Common myeloid progenitor, CD34-positive (primary cell): ENCODE results near the gene TBC1D8B.
"Not testable (repeated sequence)": the region's sequence is repeated elsewhere in the genome, so short reads cannot be mapped to it uniquely, and the experiment has no call there.

Experiments used
- CTCF ChIA-PET: fragments of 350-600 bp; sonication (Branson Sonifier 250); formaldehyde crosslinking; loops from one replicate; lab custom pipeline; 2021; ENCODE audit warnings: antibody characterized with exemption; lab: Charles Lee
- POLR2A ChIA-PET: fragments of 350-600 bp; sonication (Branson Sonifier 250); formaldehyde crosslinking; loops from one replicate; lab custom pipeline; 2021; ENCODE audit warnings: antibody characterized with exemption; lab: Charles Lee
- DNase-seq, 3 donors: peaks; one replicate each; pipeline versions ENCODE4 v3.0.0 to v3.0.0-alpha.2; 2013
- H3K27ac ChIP-seq, 2 experiments: 1 replicate in 1 of 2; 2 replicates in 1 of 2; pipeline ENCODE4 v1.7.0; 2013; ENCODE audit warnings: inconsistent platforms in 2 of 2, low read length in 2 of 2, mild to moderate bottlenecking in 2 of 2, low read depth in 1 of 2, moderate library complexity in 1 of 2; ENCODE audit not compliant: severe bottlenecking in 2 of 2, insufficient read depth in 1 of 2, poor library complexity in 1 of 2
- H3K27me3 ChIP-seq, 5 experiments: replicated peaks in 2 of 5; 1 replicate in 3 of 5; 2 replicates in 2 of 5; pipeline versions ENCODE4 v1.6.1 to v1.7.0; 2013; ENCODE audit warnings: low read length in 4 of 5, mild to moderate bottlenecking in 2 of 5, moderate library complexity in 2 of 5, inconsistent platforms in 1 of 5; ENCODE audit not compliant: insufficient read depth in 5 of 5, control insufficient read depth in 4 of 5
- H3K36me3 ChIP-seq, 4 experiments: 1 replicate in 2 of 4; 2 replicates in 2 of 4; pipeline versions ENCODE4 v1.6.1 to v1.7.0; 2013; ENCODE audit warnings: low read length in 3 of 4, control low read depth in 1 of 4, mild to moderate bottlenecking in 1 of 4; ENCODE audit not compliant: control insufficient read depth in 4 of 4, insufficient read depth in 4 of 4
- H3K4me1 ChIP-seq, 4 experiments: 1 replicate in 3 of 4; 2 replicates in 1 of 4; pipeline versions ENCODE4 v1.6.1 to v1.7.1; 2013; ENCODE audit warnings: low read length in 3 of 4, mild to moderate bottlenecking in 3 of 4, control low read depth in 1 of 4, inconsistent platforms in 1 of 4, moderate library complexity in 1 of 4; ENCODE audit not compliant: control insufficient read depth in 4 of 4, insufficient read depth in 4 of 4; ENCODE audit errors: control extremely low read depth in 1 of 4
- H3K4me3 ChIP-seq, 7 experiments: 1 replicate in 4 of 7; 2 replicates in 3 of 7; pipeline versions ENCODE4 v1.5.1 to v1.7.0; 2013; ENCODE audit warnings: mild to moderate bottlenecking in 7 of 7, low read length in 6 of 7, moderate library complexity in 6 of 7, inconsistent platforms in 2 of 7, low read depth in 2 of 7, control low read depth in 1 of 7; ENCODE audit not compliant: insufficient read depth in 4 of 7, control insufficient read depth in 1 of 7; ENCODE audit errors: extremely low read depth in 1 of 7
- H3K9me3 ChIP-seq, 5 experiments: 1 replicate in 4 of 5; 2 replicates in 1 of 5; pipeline versions ENCODE4 v1.6.1 to v1.7.1; 2013; ENCODE audit warnings: low read length in 4 of 5, mild to moderate bottlenecking in 2 of 5, inconsistent platforms in 1 of 5, low read depth in 1 of 5, moderate library complexity in 1 of 5; ENCODE audit not compliant: control insufficient read depth in 4 of 5, insufficient read depth in 2 of 5; ENCODE audit errors: control extremely low read depth in 1 of 5
- WGBS: methylation state at CpG from one replicate; pipeline ENCODE4 v1.1.5; 2013; ENCODE audit not compliant: insufficient coverage; 5-methylcytosine and 5-hydroxymethylcytosine counted together

TBC1D8B gene

DNA sequence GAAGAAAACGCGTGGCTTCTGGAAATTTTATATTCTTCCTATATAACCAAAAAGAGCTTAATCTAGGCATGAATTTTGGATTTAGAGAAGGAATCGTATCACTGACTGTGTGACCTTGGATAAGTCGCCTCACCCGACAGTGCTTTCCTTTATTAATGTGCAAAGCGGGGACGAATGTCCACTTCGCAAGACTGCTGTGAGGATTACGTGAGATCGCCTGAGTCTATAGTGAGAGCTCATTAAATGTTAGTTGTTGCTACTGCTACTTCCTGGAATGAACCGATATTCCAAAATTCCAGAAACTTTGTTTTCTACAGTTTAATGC lies 448 bp upstream of the TBC1D8B start:
- Histone ChIP-seq H3K36me3 (no peaks in the 10 kb centered on the region), H3K4me1 (peaks cover 0 to 7% (median 3%) of the 10 kb centered on the region in 4 experiments), H3K27me3 (peaks cover 0 to 17% (median 2%) of the 10 kb centered on the region in 5 experiments), H3K4me3 (peak overlapping the region in 6 of 7 experiments; percentile 73 to 83 (median 76)), H3K9me3 (no peaks in the 10 kb centered on the region), H3K27ac (no peak overlapping the region)
- DNase-seq, result peak in 1 of 3 donors; percentile 13
- WGBS, result 29% methylated on average over 6 of the region's 11 CpGs
- ChIA-PET POLR2A (no interaction called here), CTCF (no interaction called here)

DNA sequence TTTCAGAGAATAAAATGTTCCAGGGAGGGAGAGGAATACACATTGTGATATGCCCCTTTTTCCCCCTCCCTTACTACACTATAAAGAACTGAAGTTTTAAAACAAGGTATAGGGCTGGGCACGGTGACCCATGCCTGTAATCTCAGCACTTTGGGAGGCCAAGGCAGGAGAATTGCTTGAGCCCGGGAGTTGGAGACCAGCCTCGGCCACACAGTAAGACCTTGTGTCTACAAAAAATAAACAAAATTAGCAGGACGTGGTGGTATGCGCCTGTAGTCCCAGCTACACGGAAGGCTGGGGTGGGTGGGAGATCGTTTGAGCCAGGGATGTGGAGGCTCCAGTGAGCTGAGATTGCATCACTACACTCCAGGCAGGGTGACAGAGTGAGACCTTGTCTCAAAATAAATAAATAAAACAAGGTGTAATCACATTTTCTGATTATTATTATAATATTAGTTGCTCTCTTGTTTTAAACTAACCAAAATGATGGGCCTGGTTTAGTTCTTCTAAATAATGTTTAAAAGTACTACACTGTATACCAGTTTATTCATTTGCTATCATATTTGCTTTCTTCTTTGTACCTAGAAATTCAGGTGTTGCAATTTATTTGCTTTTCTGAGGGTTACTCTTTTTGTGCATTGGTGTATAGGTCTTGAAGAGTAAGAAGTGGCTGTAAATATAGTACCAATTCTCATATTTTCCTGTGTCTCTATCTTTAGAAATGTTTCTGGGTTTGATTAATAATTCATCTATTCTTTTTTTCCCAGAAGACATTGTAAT lies 8.8 kb downstream of the TBC1D8B start:
- DNase-seq, result no peak
- ChIA-PET CTCF (no interaction called here), POLR2A (no interaction called here)
- H3K27ac ChIP-seq, result no peak overlapping the region
- H3K36me3 ChIP-seq, result no peaks in the 10 kb centered on the region
- WGBS, result 77% methylated on average over 3 of the region's 7 CpGs
- no peaks in the 10 kb centered on the region for H3K27me3 ChIP-seq
- no peaks in the 10 kb centered on the region for H3K4me1 ChIP-seq
- H3K9me3 ChIP-seq, result no peaks in the 10 kb centered on the region
- no peak overlapping the region for H3K4me3 ChIP-seq

DNA sequence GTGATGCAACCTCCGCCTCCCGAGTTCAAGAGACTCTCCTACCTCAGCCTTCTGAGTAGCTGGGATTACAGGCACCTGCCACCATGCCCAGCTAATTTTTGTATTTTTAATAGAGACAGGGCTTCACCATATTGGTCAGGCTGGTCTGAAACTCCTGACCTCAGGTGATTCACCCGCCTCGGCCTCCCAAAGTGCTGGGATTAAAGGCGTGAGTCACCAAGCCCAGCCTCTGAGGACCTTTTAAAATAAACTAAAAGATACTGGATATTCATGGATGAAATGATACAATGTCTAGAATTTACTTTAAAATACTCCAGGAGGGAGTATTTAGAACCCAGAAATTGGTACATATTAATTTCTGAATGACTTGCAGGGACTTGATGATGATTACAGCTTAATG lies 10.5 kb downstream of the TBC1D8B start:
- H3K9me3 ChIP-seq, H3K4me3 ChIP-seq, H3K27ac ChIP-seq, DNase-seq, H3K27me3 ChIP-seq, H3K36me3 ChIP-seq, POLR2A ChIA-PET, H3K4me1 ChIP-seq: not testable (repeated sequence)
- WGBS, result 88% methylated on average over 2 of the region's 5 CpGs
- CTCF ChIA-PET, result interaction anchor here (0.6 kb wide), 1 partner anchor 941 kb away, joined by 3 read pairs; no protein-coding TSS in a partner anchor

DNA sequence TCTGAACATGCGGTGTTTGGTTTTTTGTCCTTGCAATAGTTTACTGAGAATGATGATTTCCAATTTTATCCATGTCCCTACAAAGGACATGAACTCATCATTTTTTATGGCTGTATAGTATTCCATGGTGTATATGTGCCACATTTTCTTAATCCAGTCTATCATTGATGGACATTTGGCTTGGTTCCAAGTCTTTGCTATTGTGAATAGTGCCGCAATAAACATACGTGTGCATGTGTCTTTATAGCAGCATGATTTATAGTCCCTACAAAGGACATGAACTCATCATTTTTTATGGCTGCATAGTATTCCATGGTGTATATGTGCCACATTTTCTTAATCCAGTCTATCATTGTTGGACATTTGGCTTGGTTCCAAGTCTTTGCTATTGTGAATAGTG lies 11.6 kb downstream of the TBC1D8B start:
- no CpG with 5 or more reads among the region's 3 CpGs for WGBS
- H3K4me3 ChIP-seq, CTCF ChIA-PET, POLR2A ChIA-PET, H3K4me1 ChIP-seq, H3K27ac ChIP-seq, H3K27me3 ChIP-seq, H3K36me3 ChIP-seq, H3K9me3 ChIP-seq, DNase-seq: not testable (repeated sequence)

DNA sequence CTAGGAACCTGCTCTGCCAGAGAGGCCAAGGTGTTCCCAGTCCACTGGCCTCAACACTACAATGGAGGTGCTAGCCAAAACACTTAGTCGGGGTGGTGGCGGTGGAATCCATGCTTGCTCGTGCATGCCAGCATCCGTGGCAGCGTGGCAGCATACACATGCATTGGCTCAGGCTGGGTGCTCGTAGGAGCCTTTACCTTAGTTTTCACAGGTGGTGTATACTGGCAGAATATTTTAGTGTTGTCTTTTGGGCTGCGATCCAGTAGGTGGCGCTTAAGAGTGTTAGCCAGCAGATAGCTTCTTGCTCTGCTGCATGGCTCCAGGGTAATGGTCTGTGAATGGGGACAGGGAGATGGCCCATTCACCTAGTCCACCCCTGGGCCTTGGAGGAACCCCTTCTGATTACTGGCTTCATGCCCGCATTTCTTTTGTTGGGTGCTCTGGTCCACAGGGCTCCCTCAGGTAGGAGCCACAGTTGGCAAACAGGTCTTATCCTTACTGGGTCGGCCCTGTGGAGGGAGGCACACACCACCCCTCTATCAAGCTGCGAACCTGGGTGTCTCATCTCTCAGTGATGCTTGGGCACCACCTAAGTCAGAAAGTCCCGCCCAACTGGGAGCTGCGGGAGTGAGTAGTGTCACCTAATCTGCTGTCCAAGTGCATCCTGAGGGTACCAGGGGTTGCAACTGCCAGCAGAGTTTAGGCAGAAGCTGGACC lies 60.7 kb downstream of the TBC1D8B start:
- peak; percentile 2 to 26 (median 22) for DNase-seq
- peaks cover 0 to 4% (median 0%) of the 10 kb centered on the region in 5 experiments for H3K27me3 ChIP-seq
- ChIA-PET CTCF (interaction anchor here (1.5 kb wide), 1 partner anchor 11 kb away, joined by 5 read pairs; no protein-coding TSS in a partner anchor), POLR2A (no interaction called here)
- H3K4me3 ChIP-seq, result no peak overlapping the region
- H3K4me1 ChIP-seq, result no peaks in the 10 kb centered on the region
- no peaks in the 10 kb centered on the region for H3K9me3 ChIP-seq
- no peak overlapping the region for H3K27ac ChIP-seq
- no peaks in the 10 kb centered on the region for H3K36me3 ChIP-seq
- 58% methylated on average over 12 of the region's 13 CpGs for WGBS

DNA sequence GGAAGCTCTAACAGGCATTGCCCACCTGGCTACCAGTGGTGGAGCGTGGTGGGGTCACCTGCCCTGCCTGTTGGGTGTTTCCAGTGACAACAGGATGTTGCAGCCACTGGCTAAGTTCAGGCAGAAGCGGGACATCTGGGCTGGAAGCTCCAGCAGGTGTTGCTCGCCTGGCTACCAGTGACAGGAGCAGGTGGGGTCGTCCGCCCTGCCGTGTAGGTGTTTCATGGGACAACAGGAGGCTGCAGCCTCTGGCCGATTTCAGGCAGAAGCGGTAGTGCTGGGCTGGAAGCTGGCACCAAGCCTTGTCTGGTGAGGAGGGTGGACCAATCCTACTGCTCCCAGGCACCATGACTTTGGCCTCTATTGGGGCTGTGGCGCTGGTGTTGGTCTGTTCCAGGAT lies 61.2 kb downstream of the TBC1D8B start:
- H3K27ac ChIP-seq, result no peak overlapping the region

DNA sequence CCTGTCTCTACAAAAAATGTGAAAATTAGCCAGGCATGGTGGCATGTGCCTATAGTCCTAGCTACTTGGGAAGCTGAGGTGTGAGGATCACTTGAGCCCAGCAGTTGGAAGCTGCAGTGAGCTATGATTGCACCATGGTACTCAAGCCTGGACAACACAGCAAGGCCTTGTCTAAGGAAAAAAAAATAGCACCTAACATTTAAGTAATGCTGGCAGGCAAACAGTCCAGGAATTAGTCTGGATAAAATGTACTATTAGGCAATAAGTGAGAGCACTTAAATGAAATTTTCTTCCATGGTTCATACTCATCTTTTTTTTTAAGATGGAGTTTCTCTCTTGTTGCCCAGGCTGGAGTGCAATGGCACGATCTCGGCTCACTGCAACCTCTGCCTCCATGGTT lies 70.3 kb downstream of the TBC1D8B start:
- DNase-seq, H3K27ac ChIP-seq, CTCF ChIA-PET, H3K27me3 ChIP-seq, H3K9me3 ChIP-seq, H3K4me3 ChIP-seq, H3K36me3 ChIP-seq, H3K4me1 ChIP-seq, POLR2A ChIA-PET: not testable (repeated sequence)
- WGBS, result 100% methylated on average over 2 of the region's 2 CpGs

More for the DNA sequence above, 61.2 kb downstream of the TBC1D8B start:
- Histone ChIP-seq H3K4me1 (no peaks in the 10 kb centered on the region), H3K9me3 (no peaks in the 10 kb centered on the region), H3K36me3 (no peaks in the 10 kb centered on the region), H3K27me3 (peaks cover 0 to 4% (median 0%) of the 10 kb centered on the region in 5 experiments), H3K4me3 (no peak overlapping the region)
- POLR2A ChIA-PET, result no interaction called here
- CTCF ChIA-PET, result no interaction called here
- no peak for DNase-seq
- 84% methylated on average over 8 of the region's 9 CpGs for WGBS
